ENCODE results near the gene PJA2.

PJA2 gene

DNA sequence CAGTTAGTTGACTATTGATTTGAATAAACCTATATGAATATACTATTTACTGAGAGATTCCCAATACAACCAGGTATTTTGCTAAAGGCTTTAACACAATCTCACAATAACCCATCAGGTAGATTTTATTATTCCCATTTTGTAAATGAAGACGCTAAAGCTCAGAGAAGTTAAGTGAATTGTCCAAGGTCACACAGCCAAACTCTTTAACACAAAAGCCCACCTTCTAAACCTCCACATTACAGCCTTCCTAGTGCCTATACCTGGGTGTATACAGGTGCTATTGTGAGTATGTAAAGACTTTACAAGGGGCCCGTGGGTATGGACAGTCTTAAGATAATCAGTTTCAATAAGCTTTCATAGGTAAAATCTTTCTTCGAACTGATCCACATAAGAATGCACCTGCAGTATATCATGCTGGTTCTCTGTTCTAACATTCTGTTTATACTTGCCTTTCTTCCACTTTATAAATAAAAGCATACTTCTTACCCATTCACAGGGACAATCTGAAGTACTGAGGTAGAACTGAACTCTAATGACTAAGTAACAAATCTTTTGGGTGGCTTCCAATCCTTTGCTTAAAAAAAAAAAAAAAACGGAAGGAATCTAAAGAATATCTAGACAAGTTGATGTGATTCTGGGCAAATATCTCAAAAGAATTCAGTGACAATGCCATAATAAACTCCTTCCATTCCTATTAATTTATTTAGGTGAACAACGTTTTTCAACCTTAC is 59.1 kb downstream of the PJA2 start:
- DNase-seq (ENCODE audit: low read depth): no peak

DNA sequence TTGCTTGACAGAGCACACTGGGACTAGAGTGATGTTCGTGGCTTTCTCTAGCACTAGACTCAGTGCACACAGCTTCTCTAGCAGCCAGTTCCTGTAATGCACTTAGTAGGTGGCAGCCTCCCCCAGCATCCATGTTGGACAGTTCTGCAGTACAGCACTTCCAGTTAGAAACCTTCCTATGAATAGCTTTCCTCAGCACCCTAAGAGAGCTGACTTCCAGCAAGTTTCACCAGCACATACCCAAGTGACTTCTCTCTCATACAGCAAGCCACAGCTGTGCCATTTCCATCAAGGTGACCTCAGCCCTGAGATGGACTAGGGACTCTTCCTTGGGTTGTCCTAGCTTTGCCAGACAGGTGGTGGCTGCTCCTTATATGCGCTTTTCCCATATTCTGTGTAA is 60.4 kb downstream of the PJA2 start:
- no peak for DNase-seq (ENCODE audit: low read depth)

DNA sequence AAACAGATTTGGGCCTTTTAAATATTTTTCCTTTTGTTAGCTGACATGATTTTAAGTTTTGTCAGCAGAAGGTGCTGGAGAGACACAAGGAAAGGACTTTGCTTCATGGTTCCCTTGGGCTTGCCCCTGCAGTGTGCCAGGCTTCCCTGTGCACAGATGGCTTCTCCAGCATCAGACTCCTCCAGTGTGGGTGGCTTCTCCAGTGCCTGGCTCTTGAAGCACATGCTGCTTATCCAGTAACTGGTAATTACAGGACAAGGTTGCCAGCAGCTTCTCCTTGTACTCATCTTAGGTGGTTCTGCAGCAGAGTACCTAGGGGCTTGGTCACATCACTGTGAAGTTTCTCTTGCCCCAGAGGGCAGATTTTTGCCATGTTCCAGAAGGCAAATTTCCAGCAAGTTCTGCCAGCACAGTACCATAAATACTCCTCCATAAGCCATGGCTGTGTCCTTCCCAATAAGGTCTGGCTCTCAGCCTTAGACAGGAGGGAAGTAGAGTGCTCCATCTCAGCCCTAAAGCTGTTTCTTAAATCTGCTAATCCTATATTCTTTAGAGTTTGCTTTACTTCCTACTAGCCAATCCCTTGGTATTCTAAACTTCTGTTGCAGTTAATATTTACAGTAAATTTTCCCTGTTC is 62.4 kb downstream of the PJA2 start:
- DNase-seq (ENCODE audit: low read depth): no peak

DNA sequence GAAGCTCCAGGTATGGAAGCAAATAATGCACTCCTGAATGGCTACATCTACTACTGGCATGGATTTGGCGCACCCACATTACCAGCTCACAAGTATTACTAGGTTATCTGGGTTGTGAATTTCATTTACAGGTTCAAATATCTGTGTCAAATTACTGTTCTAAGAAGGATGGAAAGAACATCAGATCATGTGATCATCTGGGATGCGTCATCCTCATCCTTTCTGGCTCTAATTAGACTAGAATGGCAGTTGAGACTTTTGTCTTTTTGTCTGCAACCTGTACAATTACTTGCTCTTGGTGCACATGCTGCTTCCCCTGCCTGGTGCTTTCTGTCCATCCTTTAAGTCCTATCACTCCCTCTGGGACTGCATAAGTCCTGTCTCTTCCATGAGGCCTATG is 64.1 kb downstream of the PJA2 start:
- peak; percentile 8 for DNase-seq (ENCODE audit: low read depth)

DNA sequence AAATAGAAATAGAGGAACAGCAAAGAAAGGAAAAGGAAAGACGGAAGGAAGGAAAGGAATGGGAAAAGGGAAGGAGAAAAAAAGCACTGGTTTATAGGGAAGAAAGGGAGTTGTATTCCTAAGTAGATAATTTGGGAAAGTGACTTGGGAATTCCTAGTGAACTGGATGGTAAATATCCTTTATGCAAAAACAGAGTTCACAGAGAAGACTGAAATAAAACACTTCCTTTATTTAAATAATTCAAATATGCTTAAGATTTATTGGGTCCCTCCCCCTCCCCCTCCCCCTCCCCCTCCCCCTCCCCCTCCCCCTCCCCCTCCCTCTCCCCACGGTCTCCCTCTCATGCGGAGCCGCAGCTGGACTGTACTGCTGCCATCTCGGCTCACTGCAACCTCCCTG is 69.4 kb downstream of the PJA2 start:
- no peak for DNase-seq (ENCODE audit: low read depth)

DNA sequence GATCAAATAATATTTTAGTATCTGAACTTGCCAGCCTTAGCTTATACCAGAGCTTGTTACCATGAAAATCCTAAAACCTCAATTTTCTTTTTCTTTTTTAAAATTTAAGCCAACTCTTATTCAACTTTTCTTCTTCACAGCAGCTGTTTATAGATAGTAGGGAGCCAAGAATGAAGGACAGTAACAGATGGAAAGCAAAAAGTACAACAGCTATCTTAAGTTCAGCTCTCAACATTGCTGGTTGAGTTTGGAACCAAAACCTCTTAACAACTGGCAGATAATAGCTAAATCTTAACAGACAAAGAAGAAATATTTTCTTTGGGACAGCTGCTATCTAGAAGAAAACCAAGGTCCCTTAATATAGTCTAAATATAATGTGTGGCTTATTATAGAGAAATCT is 74.7 kb downstream of the PJA2 start:
- DNase-seq (ENCODE audit: low read depth): no peak

DNA sequence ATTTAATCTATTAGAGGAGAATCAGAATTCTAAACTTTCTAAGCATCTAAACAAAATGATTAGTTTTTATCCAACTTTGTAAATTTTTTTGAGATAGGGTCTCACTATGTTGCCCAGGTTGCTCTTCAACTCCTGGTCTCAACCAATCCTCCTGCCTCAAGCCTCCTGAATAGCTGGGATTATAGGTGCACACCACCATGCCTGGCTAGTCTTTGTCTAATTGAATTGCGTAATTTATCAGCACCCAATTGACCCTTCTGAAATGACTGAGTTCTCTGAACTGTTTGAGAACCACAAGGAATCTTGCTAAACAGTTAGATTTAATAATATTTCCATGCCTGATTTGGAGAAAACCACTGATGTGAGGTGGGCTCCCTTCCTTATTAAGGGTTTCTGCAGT is 75.7 kb downstream of the PJA2 start:
- no peak for DNase-seq (ENCODE audit: low read depth)

DNA sequence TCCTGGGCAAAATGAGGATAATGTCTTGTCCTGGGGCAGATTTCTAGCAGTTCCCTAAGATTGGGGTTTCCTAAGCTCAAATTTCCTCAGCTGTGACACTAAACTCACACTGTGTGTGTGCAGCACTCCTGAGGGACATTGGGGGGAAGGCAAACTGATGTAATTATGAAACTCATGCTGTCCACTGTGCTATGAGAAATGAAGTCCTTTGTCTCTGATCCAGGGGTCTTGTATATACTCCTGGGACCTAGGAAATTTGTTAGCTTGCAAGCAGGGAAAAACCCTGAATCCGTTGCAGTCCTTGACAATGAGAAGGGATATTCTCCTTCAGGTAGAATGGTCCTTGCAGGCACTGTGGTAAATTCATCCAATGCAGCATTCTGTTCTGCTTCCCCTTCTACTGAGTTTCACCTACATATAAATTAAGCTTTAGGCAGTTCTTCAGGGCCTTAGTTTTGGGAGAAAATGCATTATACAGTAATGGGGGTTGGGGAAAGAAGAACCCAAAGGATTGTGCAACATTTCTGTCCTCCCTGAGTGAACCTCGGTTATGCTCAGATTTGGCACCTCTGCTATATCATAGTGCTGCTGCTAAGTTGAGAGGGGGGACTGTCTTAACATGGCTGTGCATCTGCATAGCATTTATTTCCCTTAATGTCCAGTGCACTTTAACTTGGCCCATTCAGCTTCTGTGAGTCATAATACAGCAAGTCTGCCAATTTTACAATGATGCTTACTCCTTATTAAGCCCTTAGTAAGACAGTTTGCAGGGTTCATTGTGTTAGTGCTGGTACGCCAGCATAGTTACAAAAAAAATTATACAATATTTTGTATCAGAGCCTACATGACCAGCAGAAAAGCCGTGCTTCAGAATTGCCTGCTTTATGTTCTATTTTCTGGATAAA is 80.2 kb downstream of the PJA2 start:
- peak; percentile 70 for DNase-seq (ENCODE audit: low read depth)

DNA sequence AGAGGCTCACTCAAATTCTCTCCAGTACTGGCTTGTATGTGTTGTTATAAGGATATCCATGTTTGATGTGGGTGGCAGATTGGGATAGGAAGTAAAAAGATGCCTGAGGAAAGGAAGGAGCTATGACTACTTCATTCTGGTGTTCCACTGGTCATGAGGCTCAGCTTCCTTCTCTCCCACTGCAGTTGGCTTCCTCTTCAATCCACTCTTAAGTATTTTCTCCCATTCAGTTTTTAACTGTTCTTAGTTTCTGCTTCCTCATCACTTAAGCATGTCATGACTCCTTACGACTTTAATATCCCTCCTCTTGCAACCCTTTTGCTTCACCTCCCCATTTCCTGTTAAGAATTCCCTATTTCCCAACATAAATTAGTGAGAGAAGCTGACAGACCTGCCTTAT is 81.1 kb downstream of the PJA2 start:
- DNase-seq (ENCODE audit: low read depth): no peak

DNA sequence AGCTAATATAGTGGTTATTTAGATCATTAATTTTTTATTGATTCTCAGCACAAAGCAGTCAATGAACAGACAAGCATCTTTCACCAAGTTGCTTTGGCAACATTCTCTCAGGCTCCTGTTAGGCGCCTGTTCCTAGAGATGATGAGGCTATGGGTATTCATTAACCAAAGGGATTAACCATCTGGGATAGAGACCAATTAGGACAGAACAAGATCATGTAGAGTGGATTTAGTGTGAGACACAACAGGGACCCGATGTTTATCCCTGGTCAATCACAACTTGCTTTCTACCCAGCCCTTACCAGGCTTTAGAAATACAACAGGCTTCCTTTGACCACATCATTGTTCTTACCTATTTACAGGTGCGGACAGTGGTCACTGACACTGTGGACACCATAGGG is 82.2 kb downstream of the PJA2 start:
- DNase-seq (ENCODE audit: low read depth): no peak

DNA sequence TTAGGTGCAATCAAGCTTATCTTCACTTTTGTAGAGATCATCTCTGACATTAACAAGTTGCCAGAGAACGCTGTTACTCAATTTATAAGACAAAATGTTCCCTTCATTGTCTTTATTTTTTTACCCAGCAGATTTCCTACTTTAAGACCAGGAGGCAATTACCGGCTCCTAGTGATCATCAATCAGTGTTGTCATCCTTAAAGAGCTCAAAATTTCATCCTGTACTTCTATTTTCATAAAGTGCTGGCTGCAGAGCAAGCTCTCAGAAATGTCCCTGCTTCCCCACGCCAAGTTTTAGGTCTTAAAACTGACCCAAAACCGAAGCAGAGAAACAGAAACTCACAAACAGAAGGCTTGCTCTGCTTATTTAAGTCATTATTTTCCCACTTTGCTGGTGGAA is 82.9 kb downstream of the PJA2 start:
- no peak for DNase-seq (ENCODE audit: low read depth)

DNA sequence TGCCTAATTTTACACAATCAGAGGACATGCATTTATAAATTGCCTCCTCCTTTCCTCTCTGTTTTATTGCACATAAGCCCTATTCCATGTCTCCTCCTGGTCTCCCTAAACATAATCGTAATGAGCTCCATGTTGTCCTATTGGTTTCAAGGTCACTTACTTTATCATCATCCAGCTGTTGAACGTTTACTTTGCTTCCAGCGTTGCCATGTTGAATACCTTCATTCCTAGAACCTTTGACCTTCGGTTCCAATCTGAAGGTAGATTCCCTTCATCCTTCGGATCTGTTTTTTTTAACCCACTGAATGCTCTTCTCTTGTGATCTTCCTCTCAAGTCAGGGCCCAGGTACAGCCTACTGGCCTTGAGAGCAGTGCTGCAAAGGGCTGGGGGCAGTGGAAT is 84.3 kb downstream of the PJA2 start:
- DNase-seq (ENCODE audit: low read depth): no peak

DNA sequence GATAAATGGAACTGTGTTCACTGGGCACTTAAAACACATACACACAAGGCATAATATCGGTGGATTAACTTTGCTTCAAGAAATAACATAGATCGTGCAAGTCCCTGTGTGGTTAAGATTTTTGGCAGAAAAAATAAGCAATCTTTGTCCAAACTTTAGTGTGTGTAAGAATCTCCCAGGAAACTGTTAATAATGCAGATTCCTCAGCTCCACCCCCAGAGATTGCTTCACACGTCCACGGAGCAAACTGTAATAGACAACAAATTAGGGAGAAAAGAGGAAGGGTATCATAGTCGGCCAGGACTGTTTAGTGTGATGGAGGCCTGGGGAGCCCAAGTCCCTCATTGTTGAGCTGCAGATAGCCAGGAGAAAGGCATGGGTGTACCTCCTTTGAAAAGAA is 84.8 kb downstream of the PJA2 start:
- peak; percentile 61 for DNase-seq (ENCODE audit: low read depth)

DNA sequence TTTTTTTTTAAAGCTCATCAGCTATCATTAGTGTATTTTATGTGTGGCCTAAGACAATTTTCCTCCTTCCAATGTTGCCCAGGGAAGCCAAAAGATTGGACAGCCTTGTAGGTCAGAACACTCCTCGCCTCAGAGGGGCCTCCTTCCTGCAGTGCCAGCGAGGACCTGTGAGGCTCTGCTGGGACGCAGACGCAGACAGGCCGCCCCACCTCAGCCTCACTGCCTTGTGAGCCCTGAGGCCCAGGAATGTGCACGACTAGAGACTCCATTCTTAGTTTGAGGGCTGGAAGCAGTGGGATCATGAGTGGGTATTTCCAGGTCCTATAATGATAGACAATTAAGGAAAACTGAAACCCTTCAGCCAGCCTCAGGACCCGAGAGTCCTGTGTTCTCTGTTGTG is 85.4 kb downstream of the PJA2 start:
- DNase-seq (ENCODE audit: low read depth): no peak

DNA sequence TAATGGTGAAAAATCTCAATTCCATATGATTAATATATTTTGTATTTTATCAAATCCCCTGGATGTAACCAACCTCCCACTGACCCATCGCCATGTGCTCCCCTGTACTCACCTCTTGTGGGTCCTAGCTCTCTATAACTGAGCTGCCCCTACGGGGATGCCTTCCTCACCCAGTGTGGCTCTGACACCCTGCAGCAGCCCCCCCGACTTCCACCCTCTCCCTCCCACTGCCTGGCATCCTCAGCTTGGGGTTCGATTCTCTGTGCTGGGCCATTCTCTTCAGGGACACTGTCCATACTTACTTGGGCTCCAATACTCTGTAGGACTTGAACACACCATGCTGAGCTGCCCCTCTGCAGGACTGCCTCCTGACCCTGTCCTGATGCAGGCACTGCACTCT is 87.1 kb downstream of the PJA2 start:
- DNase-seq (ENCODE audit: low read depth): no peak

DNA sequence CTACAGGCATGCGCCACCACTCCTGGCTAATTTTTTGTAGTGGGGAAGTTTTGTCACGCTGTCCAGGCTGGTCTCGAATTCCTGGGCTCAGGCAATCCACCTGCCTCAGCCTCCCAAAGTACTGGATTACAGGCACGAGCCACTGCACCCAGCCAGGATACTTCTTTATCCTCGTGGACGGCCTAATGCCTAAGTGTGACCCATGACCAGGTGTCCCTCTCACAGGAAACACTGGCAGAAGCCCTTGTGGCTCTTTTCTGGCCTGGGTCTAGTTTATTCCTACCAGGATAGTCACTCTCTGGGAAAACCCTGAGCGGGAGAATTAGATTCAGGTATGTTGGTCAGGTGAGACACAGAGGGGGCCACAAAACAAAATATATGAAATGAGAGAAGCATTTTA is 90.4 kb downstream of the PJA2 start:
- DNase-seq (ENCODE audit: low read depth): no peak

DNA sequence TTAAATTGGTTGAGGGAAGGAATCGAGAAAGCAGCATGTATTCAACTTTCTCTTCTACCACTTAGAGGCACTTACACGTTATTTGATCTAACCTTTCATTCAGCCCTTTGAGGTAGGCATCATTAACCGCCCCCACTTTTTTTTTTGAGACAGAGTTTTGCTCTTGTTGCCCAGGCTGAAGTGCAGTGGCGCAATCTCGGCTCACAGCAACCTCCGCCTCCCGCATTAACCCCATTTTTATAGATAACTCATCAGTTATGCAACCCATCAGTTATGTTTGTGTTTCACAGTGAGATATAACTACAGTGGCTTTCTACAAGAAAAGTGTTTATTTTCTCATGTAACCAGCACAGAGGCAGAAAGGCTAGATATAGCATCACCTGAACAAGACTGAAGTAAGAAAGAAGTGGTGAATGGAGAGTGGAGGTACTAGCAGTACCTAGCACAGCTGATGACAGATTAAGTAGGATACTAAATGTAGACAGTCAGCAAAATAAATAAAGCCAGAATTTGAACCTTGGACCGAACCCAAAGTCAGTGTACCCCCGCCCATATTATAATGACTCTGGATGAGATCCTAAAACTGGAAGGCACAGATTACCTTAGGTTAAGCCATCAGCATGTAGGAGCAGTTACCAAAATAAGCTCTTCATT is 91.2 kb downstream of the PJA2 start:
- DNase-seq (ENCODE audit: low read depth): no peak

DNA sequence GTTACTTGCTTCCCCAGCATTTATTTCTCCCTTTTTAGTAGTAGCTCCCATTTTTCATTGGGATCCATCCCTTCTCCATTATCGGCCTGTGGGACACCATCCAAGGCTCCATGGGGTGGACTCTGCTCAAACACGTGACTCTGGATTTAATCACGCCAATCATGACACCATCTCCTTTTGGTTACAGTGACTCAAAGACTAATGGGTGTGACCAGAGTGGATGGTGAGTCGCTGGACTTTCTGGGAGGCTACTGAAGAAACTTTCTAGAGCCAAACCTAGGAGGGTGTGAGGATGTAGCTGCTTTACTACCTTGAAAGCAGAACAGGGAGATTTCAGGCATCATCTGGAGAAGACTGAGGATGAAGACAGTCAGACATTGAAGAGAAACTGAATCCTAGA is 93.1 kb downstream of the PJA2 start:
- peak; percentile 13 for DNase-seq (ENCODE audit: low read depth)

DNA sequence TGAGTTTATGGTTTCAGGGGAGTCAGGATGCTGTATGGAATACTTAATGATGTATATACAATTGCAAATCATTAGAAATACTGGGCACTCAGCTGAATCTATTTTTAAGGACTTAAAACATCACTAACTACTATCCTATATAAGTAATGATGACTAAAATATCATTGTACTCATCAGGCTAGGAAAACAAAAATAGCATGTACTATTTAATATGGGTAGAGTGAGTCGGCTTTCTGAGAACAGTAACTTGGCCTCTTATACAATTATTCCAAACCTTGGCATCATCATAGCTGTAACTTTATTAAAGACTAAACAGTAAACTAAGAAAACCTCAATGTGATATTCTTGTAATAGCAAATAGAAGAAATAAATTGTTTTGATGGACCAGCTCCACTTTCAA is 94.5 kb downstream of the PJA2 start:
- no peak for DNase-seq (ENCODE audit: low read depth)

DNA sequence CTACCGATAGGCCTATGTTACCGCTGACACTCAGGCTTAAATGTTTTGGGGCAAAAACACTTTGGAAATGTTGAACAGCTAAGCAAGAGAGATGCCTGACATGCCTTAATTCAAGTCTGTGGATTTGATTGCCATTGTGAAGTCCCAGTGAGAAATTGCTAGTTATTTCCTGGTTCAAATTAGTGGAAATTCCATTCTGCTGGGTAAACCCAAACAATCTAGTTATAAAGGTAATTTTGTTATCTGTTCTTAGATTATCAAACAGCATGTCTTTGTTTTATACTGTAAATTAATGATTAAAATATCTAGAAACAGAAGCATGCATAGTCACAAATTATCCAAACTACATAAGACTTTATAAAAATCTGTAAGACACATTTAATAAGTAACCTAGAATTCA is 96.6 kb downstream of the PJA2 start:
- no peak for DNase-seq (ENCODE audit: low read depth)

DNA sequence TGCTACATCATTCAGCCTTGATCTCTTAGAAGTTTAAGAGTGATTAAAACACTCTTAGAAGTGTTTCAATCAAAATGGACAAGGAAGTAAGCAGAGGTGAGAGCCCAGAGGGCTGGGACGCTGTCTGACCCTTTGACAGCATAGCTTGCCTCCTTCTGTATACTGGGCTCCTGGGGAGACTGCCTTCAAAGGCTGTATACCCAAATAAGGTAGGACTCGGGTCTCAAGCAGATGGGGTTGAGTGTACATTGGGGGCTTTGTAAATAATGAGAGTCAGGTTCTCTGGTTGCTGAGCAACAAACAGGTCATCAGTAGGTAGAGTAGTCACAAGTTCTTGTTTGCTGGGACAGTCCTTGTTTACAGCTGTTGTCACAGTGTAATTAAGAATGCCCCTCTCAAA is 97.1 kb downstream of the PJA2 start:
- no peak for DNase-seq (ENCODE audit: low read depth)

DNA sequence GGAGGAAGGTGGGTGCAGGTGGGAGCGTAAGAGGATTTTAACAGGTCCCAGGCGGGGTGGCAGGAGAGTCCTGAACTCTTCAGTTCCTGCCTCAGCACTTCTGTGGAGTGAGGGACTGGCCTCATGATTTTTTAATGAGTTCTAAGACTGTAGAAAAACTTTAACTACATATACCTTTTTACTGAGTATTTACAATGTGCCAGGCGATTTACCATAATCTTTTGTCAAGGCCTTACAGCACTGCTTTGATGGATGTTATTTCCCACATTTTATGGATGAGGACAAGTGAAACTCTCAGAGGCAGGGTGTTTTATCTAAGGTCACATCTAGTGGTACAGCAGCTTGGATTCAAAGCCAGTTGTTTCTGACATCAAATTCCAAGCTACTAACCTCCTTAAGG is 99.5 kb downstream of the PJA2 start:
- DNase-seq (ENCODE audit: low read depth): no peak

All from fibroblast of gingiva (primary cell).